ENCODE measurements around the gene HRAS.

DNA sequence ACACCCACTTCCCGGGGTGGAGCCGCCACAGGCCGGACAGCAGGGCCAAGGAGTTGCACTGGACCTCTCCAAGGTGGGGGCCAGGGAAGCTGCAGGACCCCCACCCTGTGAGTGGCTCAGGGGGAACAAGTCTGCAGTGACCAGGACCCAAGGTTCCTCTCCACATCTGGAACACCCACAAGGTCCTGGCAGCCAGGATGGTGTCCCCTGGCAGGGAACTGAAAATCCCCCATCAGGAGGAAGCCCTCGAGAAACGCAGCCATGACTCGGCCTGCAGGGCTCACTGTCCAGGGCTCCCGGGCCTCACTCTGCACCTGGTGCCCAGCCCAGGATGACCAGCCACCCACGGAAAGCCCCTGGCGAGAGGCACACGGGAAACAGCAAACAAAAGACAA lies 39.8 kb downstream of the HRAS start:
- TF ChIP-seq, protein P1, sequence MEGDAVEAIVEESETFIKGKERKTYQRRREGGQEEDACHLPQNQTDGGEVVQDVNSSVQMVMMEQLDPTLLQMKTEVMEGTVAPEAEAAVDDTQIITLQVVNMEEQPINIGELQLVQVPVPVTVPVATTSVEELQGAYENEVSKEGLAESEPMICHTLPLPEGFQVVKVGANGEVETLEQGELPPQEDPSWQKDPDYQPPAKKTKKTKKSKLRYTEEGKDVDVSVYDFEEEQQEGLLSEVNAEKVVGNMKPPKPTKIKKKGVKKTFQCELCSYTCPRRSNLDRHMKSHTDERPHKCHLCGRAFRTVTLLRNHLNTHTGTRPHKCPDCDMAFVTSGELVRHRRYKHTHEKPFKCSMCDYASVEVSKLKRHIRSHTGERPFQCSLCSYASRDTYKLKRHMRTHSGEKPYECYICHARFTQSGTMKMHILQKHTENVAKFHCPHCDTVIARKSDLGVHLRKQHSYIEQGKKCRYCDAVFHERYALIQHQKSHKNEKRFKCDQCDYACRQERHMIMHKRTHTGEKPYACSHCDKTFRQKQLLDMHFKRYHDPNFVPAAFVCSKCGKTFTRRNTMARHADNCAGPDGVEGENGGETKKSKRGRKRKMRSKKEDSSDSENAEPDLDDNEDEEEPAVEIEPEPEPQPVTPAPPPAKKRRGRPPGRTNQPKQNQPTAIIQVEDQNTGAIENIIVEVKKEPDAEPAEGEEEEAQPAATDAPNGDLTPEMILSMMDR (IDR thresholded peaks at IDR 0.05), result no peak
- no peak for TF ChIP-seq EZH2 (IDR thresholded peaks at IDR 0.05; ENCODE audit: borderline replicate concordance, insufficient read depth, low read depth, low read length, poor library complexity, severe bottlenecking)

Data from B cell (primary cell).